Caco-2 (cell line): ENCODE results near the gene TNFRSF8. TPM values are rescaled to one million over a fixed set of nuclear protein-coding genes. Genes with fewer than 3 reads are reported as not detected.

Experiments
- BruUV-seq: library from RNA; stranded (reverse); fragments of 400-500 nt; replicated peaks from 2 replicates; lab custom pipeline; 2021; lab: Mats Ljungman, UMichigan
- CTCF ChIA-PET: fragments of 300-600 bp; sonication (Branson Sonifier 250); formaldehyde crosslinking; loops from one replicate; lab custom pipeline; 2022; ENCODE audit warnings: antibody characterized with exemption; lab: Charles Lee
- POLR2A ChIA-PET: fragments of 300-600 bp; sonication (Branson Sonifier 250); formaldehyde crosslinking; loops from one replicate; lab custom pipeline; 2022; ENCODE audit warnings: antibody characterized with exemption; lab: Charles Lee
- DNase-seq, 2 experiments: peaks; one replicate each; pipeline versions ENCODE4 v3.0.0 to v3.0.0-alpha.2; 2020 to 2022
- H3K27me3 ChIP-seq: replicated peaks from 2 replicates; pipeline ENCODE4 v1.6.0; 2011; ENCODE audit warnings: low read length; ENCODE audit not compliant: control insufficient read depth, insufficient read depth
- H3K36me3 ChIP-seq: 2 replicates; pipeline ENCODE4 v1.5.1; 2011; ENCODE audit warnings: low read length; ENCODE audit not compliant: control insufficient read depth, insufficient read depth
- H3K4me1 ChIP-seq: fragments of 250-450 bp; sonication (Bioruptor Pico); 2 replicates; pipeline ENCODE4 v1.5.1; 2020; ENCODE audit warnings: mild to moderate bottlenecking
- H3K4me3 ChIP-seq: 2 replicates; pipeline ENCODE4 v1.5.1; 2011; ENCODE audit warnings: low read depth, mild to moderate bottlenecking, control low read depth, low read length
- H3K9me3 ChIP-seq: fragments of 250-450 bp; sonication (Bioruptor Pico); 2 replicates; pipeline ENCODE4 v1.5.1; 2020; ENCODE audit warnings: mild to moderate bottlenecking, moderate library complexity
- H3K27ac Mint-ChIP-seq: one replicate; pipeline ENCODE4 v1.8.0; 2022; ENCODE audit warnings: mixed read lengths; ENCODE audit not compliant: unreplicated experiment
- H3K27me3 Mint-ChIP-seq: one replicate; pipeline ENCODE4 v1.8.0; 2022; ENCODE audit warnings: mixed read lengths; ENCODE audit not compliant: insufficient read depth, unreplicated experiment
- H3K36me3 Mint-ChIP-seq: one replicate; pipeline ENCODE4 v1.8.0; 2022; ENCODE audit warnings: mild to moderate bottlenecking, mixed read lengths; ENCODE audit not compliant: insufficient read depth, unreplicated experiment
- H3K4me1 Mint-ChIP-seq: one replicate; pipeline ENCODE4 v1.8.0; 2022; ENCODE audit warnings: low read depth, mixed read lengths; ENCODE audit not compliant: unreplicated experiment
- H3K4me3 Mint-ChIP-seq: one replicate; pipeline ENCODE4 v1.8.0; 2022; ENCODE audit warnings: mild to moderate bottlenecking, moderate library complexity, mixed read lengths; ENCODE audit not compliant: unreplicated experiment
- H3K9me3 Mint-ChIP-seq: one replicate; pipeline ENCODE4 v1.8.0; 2022; ENCODE audit warnings: mixed read lengths; ENCODE audit not compliant: unreplicated experiment
- intact Hi-C: fragments of 100-400 bp; cut with micrococcal nuclease; formaldehyde crosslinking; loops from one replicate; pipeline ENCODE4 v1.10.0; 2022; ENCODE audit not compliant: unreplicated experiment
- total RNA-seq: library from RNA; stranded (reverse); gene quantifications from 2 replicates; pipeline ENCODE4 v1.2.3, GENCODE V29; 2022
- TF ChIP-seq, protein P1 (sequence below), 2 experiments: fragments of 200-600 bp in 1 of 2; IDR thresholded peaks; 1 replicate in 1 of 2; 2 replicates in 1 of 2; pipeline versions ENCODE4 v1.5.1 to v1.8.0; 2011 to 2022; ENCODE audit warnings: antibody characterized with exemption in 1 of 2, control low read depth in 1 of 2, inconsistent platforms in 1 of 2, low read depth in 1 of 2, low read length in 1 of 2, mild to moderate bottlenecking in 1 of 2, moderate library complexity in 1 of 2; ENCODE audit not compliant: insufficient read depth in 1 of 2, severe bottlenecking in 1 of 2, unreplicated experiment in 1 of 2

The TNFRSF8 gene
- total RNA-seq, 1 experiment from 2014 or later: not detected

DNA sequence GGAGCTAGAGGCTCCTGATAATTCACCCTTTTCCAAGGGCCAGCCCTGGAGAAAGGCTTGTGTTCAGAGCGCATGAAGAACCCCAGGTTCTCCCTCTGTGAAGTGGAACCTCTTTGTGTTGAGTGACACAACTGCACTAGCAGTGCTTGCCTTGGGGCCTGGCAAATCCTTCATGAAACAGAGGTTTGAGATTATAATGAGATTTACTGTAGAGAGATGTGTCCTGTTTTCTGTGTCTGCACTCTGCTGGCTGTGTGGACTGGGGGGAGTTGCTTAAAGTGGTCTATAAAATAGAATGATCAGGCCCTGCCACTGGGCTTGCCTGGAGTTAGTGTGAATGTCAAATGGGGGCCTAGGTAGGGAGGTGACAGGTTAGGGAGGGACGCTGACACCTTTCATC, 92.2 kb downstream of the TNFRSF8 start:
- Histone ChIP-seq H3K36me3 (no peaks in the 10 kb centered on the region), H3K4me3 (no peak overlapping the region), H3K9me3 (no peaks in the 10 kb centered on the region), H3K4me1 (peaks cover 16% of the 10 kb centered on the region), H3K27me3 (no peaks in the 10 kb centered on the region)
- intact Hi-C loops: no loop called here
- Mint-ChIP-seq H3K36me3 (no peaks in the 10 kb centered on the region), H3K4me1 (peaks cover 14% of the 10 kb centered on the region), H3K27me3 (no peaks in the 10 kb centered on the region), H3K4me3 (no peak overlapping the region), H3K9me3 (no peaks in the 10 kb centered on the region), H3K27ac (no peak overlapping the region)
- BruUV-seq: no TSS peak
- TF ChIP-seq, protein P1, sequence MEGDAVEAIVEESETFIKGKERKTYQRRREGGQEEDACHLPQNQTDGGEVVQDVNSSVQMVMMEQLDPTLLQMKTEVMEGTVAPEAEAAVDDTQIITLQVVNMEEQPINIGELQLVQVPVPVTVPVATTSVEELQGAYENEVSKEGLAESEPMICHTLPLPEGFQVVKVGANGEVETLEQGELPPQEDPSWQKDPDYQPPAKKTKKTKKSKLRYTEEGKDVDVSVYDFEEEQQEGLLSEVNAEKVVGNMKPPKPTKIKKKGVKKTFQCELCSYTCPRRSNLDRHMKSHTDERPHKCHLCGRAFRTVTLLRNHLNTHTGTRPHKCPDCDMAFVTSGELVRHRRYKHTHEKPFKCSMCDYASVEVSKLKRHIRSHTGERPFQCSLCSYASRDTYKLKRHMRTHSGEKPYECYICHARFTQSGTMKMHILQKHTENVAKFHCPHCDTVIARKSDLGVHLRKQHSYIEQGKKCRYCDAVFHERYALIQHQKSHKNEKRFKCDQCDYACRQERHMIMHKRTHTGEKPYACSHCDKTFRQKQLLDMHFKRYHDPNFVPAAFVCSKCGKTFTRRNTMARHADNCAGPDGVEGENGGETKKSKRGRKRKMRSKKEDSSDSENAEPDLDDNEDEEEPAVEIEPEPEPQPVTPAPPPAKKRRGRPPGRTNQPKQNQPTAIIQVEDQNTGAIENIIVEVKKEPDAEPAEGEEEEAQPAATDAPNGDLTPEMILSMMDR (IDR thresholded peaks at IDR 0.05; ENCODE audit: insufficient read depth in 1 of 2, low read depth in 1 of 2, low read length in 1 of 2, severe bottlenecking in 1 of 2, unreplicated experiment in 1 of 2): no peak
- no peak for DNase-seq
- ChIA-PET CTCF (no interaction called here), POLR2A (no interaction called here)

DNA sequence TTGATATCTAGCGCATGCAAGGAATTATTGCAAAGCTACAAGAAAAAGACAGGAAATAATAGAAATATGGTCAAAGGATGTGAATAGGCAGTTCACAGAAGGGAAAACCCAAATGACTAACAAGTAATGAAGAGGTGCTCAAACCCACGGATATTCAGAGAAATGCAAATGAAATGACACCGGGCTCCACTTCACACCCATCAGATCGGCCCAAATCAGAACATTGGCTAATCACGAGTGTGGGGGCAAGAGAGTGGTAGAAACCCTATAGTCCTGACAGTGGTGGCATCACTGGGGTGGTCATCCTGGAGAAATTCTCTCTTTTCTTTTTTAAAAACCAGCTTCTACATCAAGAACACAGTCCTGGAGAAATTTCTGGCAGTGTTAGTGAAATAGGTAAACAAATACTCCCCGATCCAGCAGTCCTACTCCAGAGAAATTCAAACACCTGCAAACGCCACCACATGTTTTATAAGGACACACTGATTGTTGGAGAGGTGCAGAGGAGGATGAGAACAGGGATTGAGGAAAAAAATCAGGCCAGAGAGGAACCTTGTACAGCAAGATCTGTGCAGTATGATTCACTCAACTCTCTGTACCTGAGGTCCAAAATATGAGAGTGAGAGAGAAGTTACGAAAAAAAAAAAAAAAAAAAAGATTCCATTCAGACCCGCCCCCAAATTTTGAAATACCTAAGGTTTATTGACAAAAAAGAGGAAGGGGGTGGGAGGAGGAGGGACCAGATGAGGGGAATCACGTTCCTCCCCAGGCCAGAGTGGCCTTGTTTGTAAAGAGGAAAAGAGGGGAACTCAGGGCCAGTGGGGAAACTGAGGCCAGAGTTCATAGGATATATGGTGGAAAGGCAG, 94.5 kb downstream of the TNFRSF8 start:
- no TSS peak for BruUV-seq
- POLR2A ChIA-PET: interaction anchor here (0.8 kb wide), 1 partner anchor 46 kb away, joined by 3 read pairs; no protein-coding TSS in a partner anchor
- no peak overlapping the region for H3K4me3 ChIP-seq
- DNase-seq: peak in 1 of 2 experiments; percentile 35
- Mint-ChIP-seq H3K9me3 (no peaks in the 10 kb centered on the region), H3K27ac (peak overlapping the region; percentile 33), H3K36me3 (no peaks in the 10 kb centered on the region), H3K27me3 (no peaks in the 10 kb centered on the region), H3K4me1 (peaks cover 22% of the 10 kb centered on the region), H3K4me3 (peak overlapping the region; percentile 14)
- intact Hi-C loops: no loop called here
- TF ChIP-seq, protein P1 (IDR thresholded peaks at IDR 0.05; ENCODE audit: insufficient read depth in 1 of 2, low read depth in 1 of 2, low read length in 1 of 2, severe bottlenecking in 1 of 2, unreplicated experiment in 1 of 2): no peak
- peaks cover 38% of the 10 kb centered on the region for H3K4me1 ChIP-seq
- no peaks in the 10 kb centered on the region for H3K27me3 ChIP-seq
- no peaks in the 10 kb centered on the region for H3K9me3 ChIP-seq
- CTCF ChIA-PET: no interaction called here
- no peaks in the 10 kb centered on the region for H3K36me3 ChIP-seq

GRCh38 chr1:12158357-12159092, 95.4 kb downstream of the TNFRSF8 start:
- ChIA-PET CTCF (no interaction called here), POLR2A (no interaction called here)
- H3K36me3 ChIP-seq: no peaks in the 10 kb centered on the region
- intact Hi-C loops: no loop called here
- no peaks in the 10 kb centered on the region for H3K9me3 Mint-ChIP-seq
- peaks cover 3% of the 10 kb centered on the region for H3K36me3 Mint-ChIP-seq
- TF ChIP-seq, protein P1 (IDR thresholded peaks at IDR 0.05; ENCODE audit: insufficient read depth in 1 of 2, low read depth in 1 of 2, low read length in 1 of 2, severe bottlenecking in 1 of 2, unreplicated experiment in 1 of 2): no peak
- no peak overlapping the region for H3K4me3 ChIP-seq
- peak overlapping the region; percentile 33 for H3K27ac Mint-ChIP-seq
- H3K27me3 Mint-ChIP-seq: no peaks in the 10 kb centered on the region
- no peaks in the 10 kb centered on the region for H3K9me3 ChIP-seq
- H3K4me1 Mint-ChIP-seq: peaks cover 22% of the 10 kb centered on the region
- BruUV-seq: no TSS peak
- no peak for DNase-seq
- H3K27me3 ChIP-seq: no peaks in the 10 kb centered on the region
- peaks cover 38% of the 10 kb centered on the region for H3K4me1 ChIP-seq
- H3K4me3 Mint-ChIP-seq: no peak overlapping the region
